ENCODE measurements around the gene LYRM4. TPM values are rescaled to one million over a fixed set of nuclear protein-coding genes. Genes with fewer than 3 reads are reported as not detected.

Gene LYRM4
- polyA plus RNA-seq, 1 donor (not counting 4 experiments of a cell fraction or from before 2014, with no cell fraction given): 41.1 TPM

- no peak for DNase-seq (ENCODE audit: low read depth, low spot score)
- TF ChIP-seq EZH2 (IDR thresholded peaks at IDR 0.05; ENCODE audit: low read length) (no peak), CTCF (optimal IDR thresholded peaks at IDR 0.05 in 1 of 3, IDR thresholded peaks at IDR 0.05 in 1 of 3, conservative IDR thresholded peaks at IDR 0.05 in 1 of 3; ENCODE audit: extremely low read depth in 1 of 3, insufficient read depth in 2 of 3, low read length in 3 of 3) (no peak)
- FAIRE-seq: peak; percentile 5
- Histone ChIP-seq H3K9me3 (ENCODE audit: control insufficient read depth, low read depth, low read length) (no peaks in the 10 kb centered on the region), H3K4me3 (ENCODE audit: control insufficient read depth in 2 of 3, extremely low read depth in 1 of 3, insufficient read depth in 2 of 3, low read depth in 1 of 3, low read length in 3 of 3) (no peak overlapping the region), H3K9ac (ENCODE audit: control insufficient read depth, extremely low read depth, insufficient read depth, low read length) (no peak overlapping the region), H3K4me2 (ENCODE audit: control insufficient read depth, extremely low read depth, insufficient read depth, low read depth, low read length) (no peak overlapping the region), H3K27ac (ENCODE audit: control insufficient read depth, insufficient read depth, low read length) (no peak overlapping the region), H3K27me3 (ENCODE audit: control insufficient read depth, extremely low read depth, insufficient read depth, low read length) (no peaks in the 10 kb centered on the region), H4K20me1 (ENCODE audit: control insufficient read depth, extremely low read depth, insufficient read depth, low read length) (no peaks in the 10 kb centered on the region), H3K4me1 (ENCODE audit: control insufficient read depth, extremely low read depth, insufficient read depth, low read length) (peaks cover 5% of the 10 kb centered on the region), H2AFZ (ENCODE audit: control insufficient read depth, low read length) (no peak overlapping the region), H3K9me1 (ENCODE audit: control insufficient read depth, extremely low read depth, insufficient read depth, low read length) (no peaks in the 10 kb centered on the region), H3K79me2 (ENCODE audit: control insufficient read depth, insufficient read depth, low read length) (no peaks in the 10 kb centered on the region), H3K36me3 (ENCODE audit: control insufficient read depth in 2 of 2, extremely low read depth in 1 of 2, insufficient read depth in 2 of 2, low read length in 2 of 2) (no peaks in the 10 kb centered on the region)
- dilution Hi-C loops (cut with MboI; ENCODE audit: extremely low pct_ligation_motif_present, low sequenced_read_pairs): no loop called here
Measured at GRCh38 chr6:5133943-5134342, 126.8 kb downstream of the LYRM4 start.

GRCh38 chr6:5132731-5133130, 128.0 kb downstream of the LYRM4 start:
- no peaks in the 10 kb centered on the region for H4K20me1 ChIP-seq (ENCODE audit: control insufficient read depth, extremely low read depth, insufficient read depth, low read length)
- TF ChIP-seq EZH2 (IDR thresholded peaks at IDR 0.05; ENCODE audit: low read length): no peak
- no peak for TF ChIP-seq CTCF (optimal IDR thresholded peaks at IDR 0.05 in 1 of 3, IDR thresholded peaks at IDR 0.05 in 1 of 3, conservative IDR thresholded peaks at IDR 0.05 in 1 of 3; ENCODE audit: extremely low read depth in 1 of 3, insufficient read depth in 2 of 3, low read length in 3 of 3)
- no peaks in the 10 kb centered on the region for H3K79me2 ChIP-seq (ENCODE audit: control insufficient read depth, insufficient read depth, low read length)
- dilution Hi-C loops (cut with MboI; ENCODE audit: extremely low pct_ligation_motif_present, low sequenced_read_pairs): no loop called here
- no peaks in the 10 kb centered on the region for H3K9me3 ChIP-seq (ENCODE audit: control insufficient read depth, low read depth, low read length)
- no peak overlapping the region for H3K9ac ChIP-seq (ENCODE audit: control insufficient read depth, extremely low read depth, insufficient read depth, low read length)
- H3K4me1 ChIP-seq (ENCODE audit: control insufficient read depth, extremely low read depth, insufficient read depth, low read length): peaks cover 5% of the 10 kb centered on the region
- no peak overlapping the region for H3K4me3 ChIP-seq (ENCODE audit: control insufficient read depth in 2 of 3, extremely low read depth in 1 of 3, insufficient read depth in 2 of 3, low read depth in 1 of 3, low read length in 3 of 3)
- no peaks in the 10 kb centered on the region for H3K27me3 ChIP-seq (ENCODE audit: control insufficient read depth, extremely low read depth, insufficient read depth, low read length)
- FAIRE-seq (no peak), DNase-seq (ENCODE audit: low read depth, low spot score) (no peak)
- H3K27ac ChIP-seq (ENCODE audit: control insufficient read depth, insufficient read depth, low read length): no peak overlapping the region
- H3K9me1 ChIP-seq (ENCODE audit: control insufficient read depth, extremely low read depth, insufficient read depth, low read length): no peaks in the 10 kb centered on the region
- H3K4me2 ChIP-seq (ENCODE audit: control insufficient read depth, extremely low read depth, insufficient read depth, low read depth, low read length): no peak overlapping the region
- peaks cover 0 to 3% of the 10 kb centered on the region in 2 experiments for H3K36me3 ChIP-seq (ENCODE audit: control insufficient read depth in 2 of 2, extremely low read depth in 1 of 2, insufficient read depth in 2 of 2, low read length in 2 of 2)
- no peak overlapping the region for H2AFZ ChIP-seq (ENCODE audit: control insufficient read depth, low read length)
